Skeletal muscle satellite cell (primary cell): ENCODE data around the gene NHLH1.

Source experiments
- H3K27me3 ChIP-seq: 2 replicates; pipeline ENCODE4 v1.7.0; 2013; ENCODE audit warnings: low read length; ENCODE audit not compliant: control insufficient read depth, insufficient read depth
- H3K36me3 ChIP-seq: 2 replicates; pipeline ENCODE4 v1.7.0; 2013; ENCODE audit warnings: mild to moderate bottlenecking, control low read depth, low read length; ENCODE audit not compliant: insufficient read depth
- H3K4me1 ChIP-seq: 2 replicates; pipeline ENCODE4 v1.7.0; 2013; ENCODE audit warnings: low read length; ENCODE audit not compliant: control insufficient read depth, insufficient read depth
- H3K4me2 ChIP-seq: 2 replicates; pipeline ENCODE4 v1.7.0; 2013; ENCODE audit warnings: mild to moderate bottlenecking, low read length
- H3K4me3 ChIP-seq: 2 replicates; pipeline ENCODE4 v1.7.0; 2013; ENCODE audit warnings: low read length
- H3K9ac ChIP-seq: 2 replicates; pipeline ENCODE4 v1.7.0; 2013; ENCODE audit warnings: mild to moderate bottlenecking, low read depth, low read length, moderate library complexity
- H3K9me3 ChIP-seq: replicated peaks from 2 replicates; pipeline ENCODE4 v1.7.0; 2013; ENCODE audit warnings: mild to moderate bottlenecking, control low read depth, low read length

Gene NHLH1

GRCh38 chr1:160342953-160343869, 23.7 kb upstream of the NHLH1 start, which contains the start of the genes COPA and NCSTN:
COPA (minus strand) TSS chr1:160343250; CDS start chr1:160343170, 80 bp downstream.
NCSTN (plus strand) TSS chr1:160343383; CDS start chr1:160343397, 14 bp downstream.
- peak within 1 kb of the TSS; percentile 99 for H3K9ac ChIP-seq
- H3K4me2 ChIP-seq: peak within 1 kb of the TSS; percentile 88
- H3K27me3 ChIP-seq: no peaks in the 10 kb centered on the region
- peaks cover 29% of the 10 kb centered on the region for H3K4me1 ChIP-seq
- H3K9me3 ChIP-seq: no peaks in the 10 kb centered on the region
- peaks cover 39% of the 10 kb centered on the region for H3K36me3 ChIP-seq
- peak within 1 kb of the TSS; percentile 90 for H3K4me3 ChIP-seq

GRCh38 chr1:160344241-160344640, 22.6 kb upstream of the NHLH1 start:
- H3K36me3 ChIP-seq: peaks cover 39% of the 10 kb centered on the region
- H3K4me3 ChIP-seq: peak overlapping the region; percentile 90
- H3K4me2 ChIP-seq: peak overlapping the region; percentile 88
- no peaks in the 10 kb centered on the region for H3K27me3 ChIP-seq
- H3K9me3 ChIP-seq: no peaks in the 10 kb centered on the region
- H3K9ac ChIP-seq: peak overlapping the region; percentile 99
- peaks cover 26% of the 10 kb centered on the region for H3K4me1 ChIP-seq

- no peak overlapping the region for H3K4me3 ChIP-seq
- no peak overlapping the region for H3K4me2 ChIP-seq
- peaks cover 20% of the 10 kb centered on the region for H3K4me1 ChIP-seq
- H3K9me3 ChIP-seq: no peaks in the 10 kb centered on the region
- no peak overlapping the region for H3K9ac ChIP-seq
- H3K27me3 ChIP-seq: no peaks in the 10 kb centered on the region
- H3K36me3 ChIP-seq: peaks cover 39% of the 10 kb centered on the region
Observed at GRCh38 chr1:160344936-160345335, 21.9 kb upstream of the NHLH1 start.

GRCh38 chr1:160346463-160346862, 20.4 kb upstream of the NHLH1 start:
- Histone ChIP-seq H3K4me2 (no peak overlapping the region), H3K27me3 (no peaks in the 10 kb centered on the region), H3K36me3 (peaks cover 50% of the 10 kb centered on the region), H3K4me1 (peaks cover 6% of the 10 kb centered on the region), H3K9me3 (no peaks in the 10 kb centered on the region), H3K9ac (no peak overlapping the region), H3K4me3 (no peak overlapping the region)

GRCh38 chr1:160346958-160347357, 19.9 kb upstream of the NHLH1 start:
- H3K9me3 ChIP-seq: no peaks in the 10 kb centered on the region
- H3K4me3 ChIP-seq: no peak overlapping the region
- H3K4me2 ChIP-seq: no peak overlapping the region
- H3K27me3 ChIP-seq: no peaks in the 10 kb centered on the region
- H3K36me3 ChIP-seq: peaks cover 55% of the 10 kb centered on the region
- H3K4me1 ChIP-seq: peaks cover 5% of the 10 kb centered on the region
- H3K9ac ChIP-seq: no peak overlapping the region

GRCh38 chr1:160351629-160352028, 15.2 kb upstream of the NHLH1 start:
- Histone ChIP-seq H3K9ac (no peak overlapping the region), H3K27me3 (no peaks in the 10 kb centered on the region), H3K4me2 (no peak overlapping the region), H3K4me1 (no peaks in the 10 kb centered on the region), H3K9me3 (no peaks in the 10 kb centered on the region), H3K4me3 (no peak overlapping the region), H3K36me3 (peaks cover 86% of the 10 kb centered on the region)

- Histone ChIP-seq H3K4me1 (peaks cover 3% of the 10 kb centered on the region), H3K4me3 (no peak overlapping the region), H3K27me3 (no peaks in the 10 kb centered on the region), H3K9me3 (no peaks in the 10 kb centered on the region), H3K9ac (no peak overlapping the region), H3K4me2 (no peak overlapping the region), H3K36me3 (peaks cover 92% of the 10 kb centered on the region)
Observed at GRCh38 chr1:160352555-160352954, 14.3 kb upstream of the NHLH1 start.

- Histone ChIP-seq H3K9me3 (no peaks in the 10 kb centered on the region), H3K4me3 (no peak overlapping the region), H3K9ac (no peak overlapping the region)
Observed at GRCh38 chr1:160353223-160353622, 13.6 kb upstream of the NHLH1 start.

GRCh38 chr1:160354388-160354985, 12.4 kb upstream of the NHLH1 start:
- Histone ChIP-seq H3K4me2 (no peak overlapping the region), H3K36me3 (peaks cover 86% of the 10 kb centered on the region), H3K9ac (no peak overlapping the region), H3K9me3 (no peaks in the 10 kb centered on the region), H3K4me3 (no peak overlapping the region), H3K4me1 (peaks cover 6% of the 10 kb centered on the region), H3K27me3 (no peaks in the 10 kb centered on the region)

More at GRCh38 chr1:160353223-160353622, 13.6 kb upstream of the NHLH1 start:
- Histone ChIP-seq H3K36me3 (peaks cover 95% of the 10 kb centered on the region), H3K4me2 (no peak overlapping the region), H3K4me1 (peaks cover 3% of the 10 kb centered on the region), H3K27me3 (no peaks in the 10 kb centered on the region)

GRCh38 chr1:160357286-160358002, 9.4 kb upstream of the NHLH1 start:
- Histone ChIP-seq H3K27me3 (no peaks in the 10 kb centered on the region), H3K9ac (no peak overlapping the region), H3K4me3 (no peak overlapping the region), H3K4me1 (peaks cover 12% of the 10 kb centered on the region), H3K4me2 (no peak overlapping the region), H3K9me3 (no peaks in the 10 kb centered on the region), H3K36me3 (peaks cover 69% of the 10 kb centered on the region)

GRCh38 chr1:160358073-160358472, 8.8 kb upstream of the NHLH1 start:
- Histone ChIP-seq H3K36me3 (peaks cover 63% of the 10 kb centered on the region), H3K9me3 (no peaks in the 10 kb centered on the region), H3K9ac (no peak overlapping the region), H3K4me1 (peaks cover 12% of the 10 kb centered on the region), H3K4me3 (no peak overlapping the region), H3K4me2 (no peak overlapping the region), H3K27me3 (no peaks in the 10 kb centered on the region)
